NCI-H146 (cell line): Measurements from ENCODE around the gene PGAP3.

Experiments
- DNase-seq: peaks from one replicate; lab custom pipeline; 2025; lab: John Stamatoyannopoulos, UW

Gene PGAP3

DNA sequence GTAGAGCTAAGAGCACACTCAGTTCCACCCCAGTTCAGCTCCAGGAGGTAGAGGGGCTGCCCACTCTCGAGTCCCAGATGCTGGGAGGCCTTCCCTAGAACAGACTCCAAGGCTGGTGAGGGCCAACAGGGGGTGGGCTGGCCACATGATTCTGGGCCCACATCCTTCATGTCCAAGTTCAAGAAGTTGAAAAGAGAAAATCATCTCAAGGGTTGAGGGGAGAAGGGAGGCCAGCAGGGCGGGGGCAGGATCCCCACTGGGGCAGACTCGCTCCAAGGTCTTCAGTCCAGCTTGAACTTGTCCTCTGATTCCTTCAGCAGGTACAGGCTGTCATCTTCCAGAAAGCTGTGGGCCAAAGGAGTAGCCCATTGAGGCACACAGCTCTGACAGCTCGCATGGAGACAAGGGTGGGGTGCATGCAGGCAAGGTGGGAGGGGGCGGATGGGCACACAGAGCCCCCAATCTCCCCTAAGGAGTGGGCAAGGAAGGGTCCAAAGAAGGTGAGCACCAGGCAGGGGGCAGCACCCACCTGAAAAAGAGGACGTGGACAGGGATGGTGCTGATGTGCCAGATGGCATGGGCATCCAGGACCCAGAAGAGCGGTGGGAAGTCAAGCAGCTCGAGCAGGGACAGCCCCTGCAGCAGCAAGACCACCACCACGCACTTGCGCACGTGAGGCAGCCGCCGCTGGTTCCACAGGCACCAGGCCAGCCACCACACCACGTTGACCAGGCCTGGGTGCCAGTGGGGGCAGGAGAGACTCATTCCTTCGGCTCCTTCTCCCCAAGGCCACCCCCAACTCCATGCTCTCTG, 15.1 kb downstream of the PGAP3 start:
- DNase-seq = no peak

DNA sequence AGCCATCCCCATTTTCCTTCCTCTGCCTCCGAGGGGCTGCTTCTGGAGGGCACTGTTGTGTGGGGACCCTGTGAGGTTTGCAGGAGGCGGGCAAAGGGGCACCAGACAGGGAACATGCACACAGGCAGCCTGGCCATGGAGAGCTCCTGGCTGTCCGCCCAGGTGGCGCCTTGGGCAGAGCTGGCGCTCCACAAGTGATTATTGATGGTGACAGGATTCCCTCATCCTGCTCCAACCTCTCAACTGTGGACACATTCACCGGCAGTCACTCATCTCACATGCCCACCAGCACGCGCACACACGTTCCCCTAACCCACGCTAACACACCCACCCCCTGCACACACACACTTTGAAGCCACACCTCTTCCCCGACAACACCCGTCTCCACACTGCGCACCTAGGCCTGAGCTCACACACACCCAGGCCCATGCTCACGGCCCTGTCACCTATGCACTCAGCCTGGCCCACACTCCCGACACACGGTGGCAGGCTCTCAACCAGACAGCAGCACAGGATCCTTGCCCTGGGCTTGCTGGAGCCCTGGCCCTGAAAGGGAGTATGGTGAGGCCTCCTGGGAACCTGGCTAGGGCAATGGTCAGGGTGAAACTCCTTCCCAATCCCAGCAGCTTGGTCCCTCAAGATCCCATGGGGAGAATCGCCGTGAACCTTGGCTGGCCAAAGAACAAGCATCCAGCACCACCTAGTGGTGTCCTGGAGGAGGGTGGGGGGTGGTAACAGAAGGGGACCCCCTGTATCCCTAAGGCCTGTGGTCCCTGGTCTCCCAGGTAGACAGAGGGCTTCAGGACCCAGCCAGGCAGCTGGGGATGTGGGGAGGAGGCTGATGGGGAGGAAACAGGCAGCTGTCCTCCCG, 16.0 kb downstream of the PGAP3 start:
- peak; percentile 12 for DNase-seq

DNA sequence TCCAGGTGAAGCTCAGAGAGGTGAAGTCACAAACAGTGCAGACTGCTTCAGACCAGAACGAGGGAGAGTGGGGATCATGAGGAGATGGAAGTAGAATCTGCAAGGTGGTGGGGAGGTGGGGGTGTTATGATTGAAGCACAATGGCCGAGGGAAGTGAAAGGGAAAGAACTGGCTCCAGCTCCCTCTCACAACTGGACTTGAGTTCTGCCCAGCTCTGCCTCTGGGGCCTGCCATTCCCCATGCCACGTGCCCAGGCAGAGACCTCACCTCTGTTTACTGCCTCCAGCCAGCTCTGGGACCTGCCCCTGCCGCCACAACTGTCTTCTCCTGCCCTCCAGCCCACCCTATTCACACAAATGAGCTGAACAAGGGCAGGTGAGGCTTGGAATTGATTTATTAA, 17.1 kb downstream of the PGAP3 start:
- DNase-seq = no peak

DNA sequence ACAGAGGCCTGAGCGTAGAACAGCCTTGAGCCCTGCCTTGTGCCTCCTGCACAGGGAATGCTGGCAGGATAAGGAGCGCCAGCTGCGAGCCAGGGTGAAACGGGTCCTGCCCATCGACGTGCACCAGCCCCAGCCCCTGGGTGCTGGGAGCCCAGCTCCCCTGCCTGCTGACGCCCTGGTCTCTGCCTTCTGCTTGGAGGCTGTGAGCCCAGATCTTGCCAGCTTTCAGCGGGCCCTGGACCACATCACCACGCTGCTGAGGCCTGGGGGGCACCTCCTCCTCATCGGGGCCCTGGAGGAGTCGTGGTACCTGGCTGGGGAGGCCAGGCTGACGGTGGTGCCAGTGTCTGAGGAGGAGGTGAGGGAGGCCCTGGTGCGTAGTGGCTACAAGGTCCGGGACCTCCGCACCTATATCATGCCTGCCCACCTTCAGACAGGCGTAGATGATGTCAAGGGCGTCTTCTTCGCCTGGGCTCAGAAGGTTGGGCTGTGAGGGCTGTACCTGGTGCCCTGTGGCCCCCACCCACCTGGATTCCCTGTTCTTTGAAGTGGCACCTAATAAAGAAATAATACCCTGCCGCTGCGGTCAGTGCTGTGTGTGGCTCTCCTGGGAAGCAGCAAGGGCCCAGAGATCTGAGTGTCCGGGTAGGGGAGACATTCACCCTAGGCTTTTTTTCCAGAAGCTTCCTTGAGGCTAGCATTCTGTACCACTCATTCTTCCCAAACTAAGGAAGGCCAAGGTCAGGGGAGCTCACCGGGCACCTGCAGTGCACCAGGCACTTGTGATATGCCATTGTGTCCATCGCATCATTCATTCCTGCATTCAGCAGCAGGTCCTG, 17.7 kb downstream of the PGAP3 start:
- no peak for DNase-seq

DNA sequence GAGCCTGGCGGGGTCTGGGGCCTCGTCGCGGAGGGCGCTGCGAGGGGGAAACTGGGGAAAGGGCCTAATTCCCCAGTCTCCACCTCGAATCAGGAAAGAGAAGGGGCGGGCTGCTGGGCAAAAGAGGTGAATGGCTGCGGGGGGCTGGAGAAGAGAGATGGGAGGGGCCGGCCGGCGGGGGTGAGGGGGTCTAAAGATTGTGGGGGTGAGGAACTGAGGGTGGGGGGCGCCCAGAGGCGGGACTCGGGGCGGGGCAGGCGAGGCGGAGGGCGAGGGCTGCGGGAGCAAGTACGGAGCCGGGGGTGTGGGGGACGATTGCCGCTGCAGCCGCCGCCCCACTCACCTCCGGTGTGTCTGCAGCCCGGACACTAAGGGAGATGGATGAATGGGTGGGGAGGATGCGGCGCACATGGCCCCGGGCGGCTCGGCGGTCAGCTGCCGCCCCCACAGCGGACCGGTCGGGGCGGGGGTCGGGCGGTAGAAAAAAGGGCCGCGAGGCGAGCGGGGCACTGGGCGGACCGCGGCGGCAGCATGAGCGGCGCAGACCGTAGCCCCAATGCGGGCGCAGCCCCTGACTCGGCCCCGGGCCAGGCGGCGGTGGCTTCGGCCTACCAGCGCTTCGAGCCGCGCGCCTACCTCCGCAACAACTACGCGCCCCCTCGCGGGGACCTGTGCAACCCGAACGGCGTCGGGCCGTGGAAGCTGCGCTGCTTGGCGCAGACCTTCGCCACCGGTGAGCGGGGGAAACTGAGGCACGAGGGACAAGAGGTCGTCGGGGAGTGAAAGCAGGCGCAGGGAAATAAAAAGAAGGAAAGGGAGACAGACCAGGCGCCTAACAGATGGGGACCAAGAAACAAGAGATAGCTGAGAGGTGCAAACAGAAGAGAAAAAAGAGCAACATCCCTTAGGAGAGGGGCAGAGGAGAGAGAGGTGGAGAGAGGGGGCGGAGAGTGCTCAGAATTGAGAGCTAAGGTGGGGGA, 19.6 kb downstream of the PGAP3 start, which contains the start of gene PNMT:
TSS of gene PNMT (plus strand) at position 509 of the 980 bp plus-strand sequence. CDS start at position 532, 23 bp downstream.
- DNase-seq = peak; percentile 65

DNA sequence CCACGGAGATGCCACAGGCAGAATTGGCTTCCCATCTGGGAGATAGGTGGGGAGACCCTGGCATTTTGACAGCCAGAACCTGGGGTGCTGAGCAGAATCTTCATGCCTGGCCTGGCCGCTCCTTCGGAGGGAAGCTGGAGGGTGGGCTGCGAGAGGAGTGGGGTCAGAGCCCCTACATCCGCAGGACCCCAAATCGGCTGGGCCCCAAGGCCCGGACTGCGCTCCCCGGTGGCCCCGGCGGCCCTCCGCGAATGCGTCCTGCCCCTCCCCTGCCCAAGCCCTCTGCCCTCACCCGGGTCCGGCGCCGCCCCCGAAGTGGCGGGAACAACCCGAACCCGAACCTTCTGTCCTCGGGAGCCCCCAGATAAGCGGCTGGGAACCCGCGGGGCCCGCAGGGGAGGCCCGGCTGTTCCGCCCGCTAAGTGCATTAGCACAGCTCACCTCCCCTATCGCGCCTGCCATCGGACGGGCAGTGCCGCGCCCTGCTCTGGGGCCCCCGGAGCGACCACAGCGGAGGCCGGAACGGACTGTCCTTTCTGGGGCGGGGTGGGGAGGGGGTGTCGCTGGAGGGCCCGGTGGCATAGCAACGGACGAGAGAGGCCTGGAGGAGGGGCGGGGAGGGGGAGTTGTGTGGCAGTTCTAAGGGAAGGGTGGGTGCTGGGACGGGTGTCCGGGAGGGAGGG, 20.5 kb downstream of the PGAP3 start:
- DNase-seq = peak; percentile 40

DNA sequence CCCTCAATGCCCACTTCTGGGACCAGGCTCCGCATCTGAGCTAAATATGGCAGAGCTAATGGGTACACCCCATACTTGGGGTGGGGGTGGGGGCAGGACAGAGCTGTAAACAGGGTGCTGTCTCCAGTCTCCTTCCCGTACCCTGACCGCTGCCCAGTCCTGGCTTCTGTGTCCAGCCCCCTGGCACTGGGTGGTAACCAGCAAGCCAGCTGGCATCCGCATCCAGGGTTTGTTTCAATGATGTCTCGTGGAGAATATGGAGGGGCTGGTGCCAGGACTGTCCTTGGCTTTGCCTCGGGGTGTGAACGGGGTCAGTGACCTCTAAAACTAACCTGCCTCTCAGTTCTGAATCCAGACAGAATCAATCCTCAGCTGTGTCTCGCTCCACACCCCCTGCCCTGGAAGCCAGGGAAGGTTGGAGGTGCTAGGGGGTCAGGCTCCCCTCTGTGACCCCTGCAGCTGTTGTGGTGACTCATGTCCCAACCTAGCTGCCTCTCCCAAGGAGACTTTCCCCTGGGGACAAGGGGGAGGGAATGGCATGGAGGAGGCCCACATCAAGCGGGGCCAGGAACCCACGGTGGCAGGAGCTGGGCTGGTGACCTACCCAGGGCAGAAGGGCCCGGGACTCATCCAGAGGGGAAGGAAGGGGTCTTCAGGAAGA, 21.1 kb downstream of the PGAP3 start:
- DNase-seq = no peak

DNA sequence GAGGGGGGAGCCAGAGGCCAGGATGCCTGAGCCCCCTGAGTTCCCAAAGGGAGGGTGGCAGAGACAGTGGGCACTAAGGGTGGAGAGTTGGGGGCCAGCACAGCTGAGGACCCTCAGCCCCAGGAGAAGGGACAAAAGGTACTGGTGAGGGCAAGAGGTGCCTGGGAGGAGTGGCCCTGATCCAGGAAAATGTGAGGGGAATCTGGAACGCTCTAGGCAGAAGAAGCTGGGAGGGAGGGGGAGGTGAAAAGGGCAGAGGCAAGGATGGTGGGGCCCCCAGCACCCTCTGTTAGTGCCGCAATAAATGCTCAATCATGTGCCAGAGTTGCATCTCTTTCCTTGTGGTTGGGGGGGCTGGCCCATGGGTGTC, 21.6 kb downstream of the PGAP3 start:
- DNase-seq = no peak

DNA sequence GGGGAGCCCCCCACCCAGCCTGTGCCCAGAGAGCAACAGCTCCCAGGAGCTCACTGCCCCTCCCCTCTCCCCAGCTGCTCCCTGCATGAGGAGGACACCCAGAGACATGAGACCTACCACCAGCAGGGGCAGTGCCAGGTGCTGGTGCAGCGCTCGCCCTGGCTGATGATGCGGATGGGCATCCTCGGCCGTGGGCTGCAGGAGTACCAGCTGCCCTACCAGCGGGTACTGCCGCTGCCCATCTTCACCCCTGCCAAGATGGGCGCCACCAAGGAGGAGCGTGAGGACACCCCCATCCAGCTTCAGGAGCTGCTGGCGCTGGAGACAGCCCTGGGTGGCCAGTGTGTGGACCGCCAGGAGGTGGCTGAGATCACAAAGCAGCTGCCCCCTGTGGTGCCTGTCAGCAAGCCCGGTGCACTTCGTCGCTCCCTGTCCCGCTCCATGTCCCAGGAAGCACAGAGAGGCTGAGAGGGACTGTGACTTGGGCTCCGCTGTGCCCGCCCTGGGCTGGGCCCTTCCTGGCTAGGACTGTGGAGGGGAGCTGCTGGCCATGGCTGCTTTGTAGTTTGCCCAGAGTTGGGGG, 22.1 kb downstream of the PGAP3 start:
- peak; percentile 60 for DNase-seq

DNA sequence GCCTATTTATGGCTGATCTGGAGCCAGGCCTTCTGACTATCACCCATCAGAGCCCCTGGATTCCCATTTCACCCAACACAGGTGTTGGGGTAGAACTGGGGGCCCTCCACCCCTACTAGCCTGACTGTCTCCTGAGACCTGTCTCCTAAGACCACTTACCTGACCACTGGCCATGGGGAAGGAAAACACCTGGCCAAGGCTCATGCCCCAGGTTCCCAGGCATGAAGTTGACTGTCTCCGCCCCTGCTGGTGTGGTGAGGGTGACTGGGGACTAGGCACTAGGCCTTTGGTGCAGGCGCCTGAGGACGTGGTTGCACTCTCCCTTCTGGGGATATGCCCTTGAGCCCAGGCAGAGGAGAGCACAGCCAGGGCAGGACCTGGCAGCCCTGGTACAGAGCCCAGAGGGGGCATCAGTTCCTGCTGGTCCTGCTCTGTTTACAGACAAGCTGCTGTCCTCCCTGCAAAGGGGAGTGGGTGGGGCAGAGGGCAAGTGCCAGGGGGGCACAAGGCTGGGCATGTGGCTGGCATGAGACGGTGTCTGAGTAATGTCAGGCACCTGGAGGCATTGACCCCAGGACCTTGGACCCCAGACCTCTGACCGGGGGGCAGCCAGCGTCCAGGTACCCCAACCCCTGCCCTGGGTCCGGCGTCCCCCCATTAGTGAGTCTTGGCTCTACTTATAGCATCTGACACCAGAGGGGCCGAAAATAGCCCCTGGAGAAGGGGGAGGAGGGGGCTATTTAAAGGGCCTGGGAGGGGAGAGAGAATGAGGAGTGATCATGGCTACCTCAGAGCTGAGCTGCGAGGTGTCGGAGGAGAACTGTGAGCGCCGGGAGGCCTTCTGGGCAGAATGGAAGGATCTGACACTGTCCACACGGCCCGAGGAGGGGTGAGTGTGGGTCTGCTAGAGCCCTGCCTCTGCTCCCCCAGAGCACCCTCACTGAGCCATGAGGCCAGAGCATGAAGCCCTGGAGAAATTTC, 23.0 kb downstream of the PGAP3 start, which contains the start of gene TCAP:
TSS of gene TCAP (plus strand) at position 769 of the 981 bp plus-strand sequence. CDS start at position 780, 11 bp downstream.
- DNase-seq = no peak

DNA sequence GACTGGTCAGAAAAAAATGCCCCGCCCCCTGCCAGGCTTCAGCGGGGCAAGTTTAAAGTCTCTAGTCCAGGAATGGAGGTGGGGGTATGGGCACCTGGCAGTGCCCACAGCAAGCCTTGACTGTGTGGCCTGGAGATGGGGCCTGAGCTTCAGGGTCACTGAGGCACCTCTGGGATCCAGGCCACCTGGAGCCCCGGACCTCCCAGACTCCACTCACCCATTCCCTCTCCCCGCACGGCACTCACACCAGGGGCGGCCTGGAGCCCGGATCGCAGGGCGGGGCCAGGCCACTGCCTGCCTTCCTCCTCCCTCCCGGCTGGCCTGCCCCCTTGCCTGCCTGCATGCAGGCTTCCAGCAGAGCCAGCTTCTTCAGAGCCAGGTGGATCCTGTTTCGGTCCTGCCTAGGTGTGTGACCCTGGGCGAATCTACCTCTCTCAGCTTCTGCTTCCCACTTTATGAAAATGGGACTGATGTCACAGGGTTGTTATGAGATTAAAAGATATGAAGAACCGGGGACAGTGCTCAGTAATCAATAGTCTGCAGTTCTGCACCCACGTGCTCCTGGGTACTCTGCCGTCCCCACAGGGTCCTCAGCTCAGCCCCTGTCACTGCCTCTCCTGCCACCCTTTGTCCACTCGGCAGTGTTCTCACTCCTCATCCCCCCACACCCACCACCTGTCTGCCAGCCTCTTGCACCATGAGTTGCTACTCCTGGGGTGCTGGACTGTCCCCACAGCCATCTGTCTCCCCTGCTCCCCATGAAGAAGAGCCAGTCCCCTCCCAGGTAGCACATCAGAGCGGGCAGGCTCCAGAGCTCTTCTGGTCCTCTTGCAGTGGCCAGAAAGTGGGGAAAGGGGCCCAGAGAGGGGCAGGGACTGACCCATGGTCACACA, 23.9 kb downstream of the PGAP3 start:
- no peak for DNase-seq

DNA sequence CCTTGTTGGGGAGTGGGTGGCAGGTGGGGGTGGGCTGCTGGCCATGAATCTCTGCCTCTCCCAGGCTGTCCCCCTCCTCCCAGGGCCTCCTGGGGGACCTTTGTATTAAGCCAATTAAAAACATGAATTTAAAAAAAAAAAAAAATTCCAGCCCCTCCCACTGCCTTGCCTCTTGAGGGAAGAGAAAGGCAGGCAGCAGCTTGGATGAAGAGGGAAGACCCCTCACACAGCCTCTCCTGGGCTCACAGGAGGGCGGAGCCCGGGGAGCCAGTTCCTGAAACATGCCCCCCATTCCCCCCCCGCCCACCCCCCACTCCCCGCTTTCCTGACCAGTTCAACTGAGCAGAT, 24.5 kb downstream of the PGAP3 start:
- no peak for DNase-seq

DNA sequence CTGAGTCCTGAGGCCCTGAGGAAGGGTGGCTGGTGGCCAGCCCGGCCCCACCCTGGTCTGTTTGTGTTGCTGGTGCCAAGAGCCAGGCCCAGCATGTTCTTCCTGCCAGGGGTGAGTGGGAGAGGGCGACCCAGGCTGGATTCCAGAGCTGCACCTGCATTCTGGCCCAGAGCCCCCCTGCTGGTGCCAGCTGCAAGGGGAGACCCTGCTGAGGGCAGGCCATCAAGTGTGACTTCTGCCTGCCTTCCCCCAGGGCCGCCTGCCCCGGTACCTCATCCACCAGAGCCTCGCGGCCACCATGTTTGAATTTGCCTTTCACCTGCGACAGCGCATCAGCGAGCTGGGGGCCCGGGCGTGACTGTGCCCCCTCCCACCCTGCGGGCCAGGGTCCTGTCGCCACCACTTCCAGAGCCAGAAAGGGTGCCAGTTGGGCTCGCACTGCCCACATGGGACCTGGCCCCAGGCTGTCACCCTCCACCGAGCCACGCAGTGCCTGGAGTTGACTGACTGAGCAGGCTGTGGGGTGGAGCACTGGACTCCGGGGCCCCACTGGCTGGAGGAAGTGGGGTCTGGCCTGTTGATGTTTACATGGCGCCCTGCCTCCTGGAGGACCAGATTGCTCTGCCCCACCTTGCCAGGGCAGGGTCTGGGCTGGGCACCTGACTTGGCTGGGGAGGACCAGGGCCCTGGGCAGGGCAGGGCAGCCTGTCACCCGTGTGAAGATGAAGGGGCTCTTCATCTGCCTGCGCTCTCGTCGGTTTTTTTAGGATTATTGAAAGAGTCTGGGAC, 25.1 kb downstream of the PGAP3 start:
- peak; percentile 9 for DNase-seq

DNA sequence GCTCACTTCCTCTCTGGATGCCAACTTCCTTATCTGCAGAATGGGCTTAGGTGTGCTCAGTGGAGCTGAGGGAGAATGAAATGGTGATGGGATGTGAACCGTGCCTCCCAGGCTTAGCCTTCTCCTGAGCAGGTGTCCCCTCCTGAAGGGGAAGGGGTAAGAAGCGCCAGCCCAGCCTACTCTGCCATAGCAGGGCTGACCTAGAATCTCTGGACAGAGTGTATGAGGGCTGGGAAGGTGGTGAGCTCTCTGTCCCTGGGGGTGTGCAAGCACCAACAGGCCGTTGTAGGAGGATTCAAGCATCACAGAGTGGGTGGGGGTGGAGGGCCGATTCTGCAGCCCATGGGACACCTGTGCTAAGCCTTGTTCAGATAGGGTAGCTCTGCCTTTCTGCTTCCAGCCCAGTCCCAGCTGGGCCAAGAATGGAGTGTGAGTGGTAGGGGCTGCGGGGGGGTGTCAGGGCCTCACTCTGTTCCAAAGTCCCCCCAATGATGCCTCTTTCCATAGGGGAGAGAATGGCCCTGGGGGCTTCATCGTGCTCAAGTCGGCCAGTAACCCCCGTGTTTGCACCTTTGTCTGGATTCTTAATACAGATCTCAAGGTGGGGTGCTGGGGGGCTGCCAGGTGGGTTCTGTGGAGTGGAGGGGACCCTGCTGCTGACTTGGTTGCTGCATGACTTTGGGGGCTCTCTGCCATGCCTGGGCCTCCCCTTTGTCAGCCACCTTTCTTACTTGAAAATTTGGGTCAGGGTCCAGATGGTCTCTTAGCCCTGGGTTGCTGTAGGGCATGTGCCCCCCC, 25.9 kb downstream of the PGAP3 start:
- no peak for DNase-seq
